MM.1S (cell line): Measurements from ENCODE around the gene CCDC159.

Experiments used
- DNase-seq: peaks from one replicate; pipeline ENCODE4 v3.0.0-alpha.2; 2015
- H2AFZ ChIP-seq: fragments of 300-600 bp; sonication (generic); 2 replicates; pipeline ENCODE4 v1.6.0; 2016; ENCODE audit warnings: antibody characterized with exemption, low read length
- H3F3A ChIP-seq: fragments of 300-600 bp; sonication (generic); 2 replicates; pipeline ENCODE4 v1.6.1; 2016; ENCODE audit warnings: mild to moderate bottlenecking, antibody characterized with exemption, low read length, moderate library complexity, mixed read lengths; ENCODE audit not compliant: insufficient read depth
- H3K27ac ChIP-seq: fragments of 300-600 bp; sonication (generic); 2 replicates; pipeline ENCODE4 v1.5.1; 2016; ENCODE audit warnings: mild to moderate bottlenecking, low read length
- H3K27me3 ChIP-seq: fragments of 300-600 bp; sonication (generic); replicated peaks from 2 replicates; pipeline ENCODE4 v1.6.0; 2016; ENCODE audit warnings: low read length; ENCODE audit not compliant: insufficient read depth
- H3K36me3 ChIP-seq: fragments of 300-600 bp; sonication (generic); replicated peaks from 2 replicates; pipeline ENCODE4 v1.6.1; 2016; ENCODE audit warnings: mild to moderate bottlenecking, low read length, mixed read lengths; ENCODE audit not compliant: insufficient read depth
- H3K4me1 ChIP-seq: fragments of 300-600 bp; sonication (generic); 2 replicates; pipeline ENCODE4 v1.6.1; 2016; ENCODE audit warnings: low read length, mixed read lengths
- H3K4me2 ChIP-seq: fragments of 300-600 bp; sonication (generic); 2 replicates; pipeline ENCODE4 v1.6.0; 2016; ENCODE audit warnings: low read depth, low read length
- H3K4me3 ChIP-seq: fragments of 300-600 bp; sonication (generic); 2 replicates; pipeline ENCODE4 v1.5.1; 2016; ENCODE audit warnings: low read length, mixed read lengths
- H3K79me2 ChIP-seq: fragments of 300-600 bp; sonication (generic); 2 replicates; pipeline ENCODE4 v1.6.1; 2016; ENCODE audit warnings: mixed run types, low read length, mixed read lengths
- H3K9ac ChIP-seq: fragments of 300-600 bp; sonication (generic); 2 replicates; pipeline ENCODE4 v1.6.1; 2016; ENCODE audit warnings: low read length, mixed read lengths
- H3K9me2 ChIP-seq: fragments of 300-600 bp; sonication (generic); replicated peaks from 2 replicates; pipeline ENCODE4 v1.6.1; 2016; ENCODE audit warnings: mild to moderate bottlenecking, low read length, mixed read lengths; ENCODE audit not compliant: insufficient read depth
- H3K9me3 ChIP-seq: fragments of 300-600 bp; sonication (generic); replicated peaks from 2 replicates; pipeline ENCODE4 v1.6.1; 2016; ENCODE audit warnings: mild to moderate bottlenecking, low read length, mixed read lengths; ENCODE audit not compliant: insufficient read depth
- H4K20me1 ChIP-seq: fragments of 300-600 bp; sonication (generic); 2 replicates; pipeline ENCODE4 v1.6.1; 2016; ENCODE audit warnings: mild to moderate bottlenecking, low read length, moderate library complexity, mixed read lengths; ENCODE audit not compliant: insufficient read depth
- EZH2 ChIP-seq: fragments of 300-600 bp; sonication (generic); optimal IDR thresholded peaks from 2 replicates; pipeline ENCODE3; 2017; ENCODE audit warnings: low read depth, mild to moderate bottlenecking, antibody characterized with exemption, low read length, mixed read lengths
- EZH2phosphoT487 ChIP-seq: fragments of 300-600 bp; sonication (generic); IDR thresholded peaks from 2 replicates; pipeline ENCODE4 v1.6.1; 2018; ENCODE audit warnings: antibody characterized with exemption, low read length
- TF ChIP-seq, protein P1 (sequence below): fragments of 300-600 bp; sonication (generic); IDR thresholded peaks from 2 replicates; pipeline ENCODE4 v1.5.1; 2016; ENCODE audit warnings: antibody characterized with exemption, low read length, mixed read lengths

CCDC159 gene

DNA sequence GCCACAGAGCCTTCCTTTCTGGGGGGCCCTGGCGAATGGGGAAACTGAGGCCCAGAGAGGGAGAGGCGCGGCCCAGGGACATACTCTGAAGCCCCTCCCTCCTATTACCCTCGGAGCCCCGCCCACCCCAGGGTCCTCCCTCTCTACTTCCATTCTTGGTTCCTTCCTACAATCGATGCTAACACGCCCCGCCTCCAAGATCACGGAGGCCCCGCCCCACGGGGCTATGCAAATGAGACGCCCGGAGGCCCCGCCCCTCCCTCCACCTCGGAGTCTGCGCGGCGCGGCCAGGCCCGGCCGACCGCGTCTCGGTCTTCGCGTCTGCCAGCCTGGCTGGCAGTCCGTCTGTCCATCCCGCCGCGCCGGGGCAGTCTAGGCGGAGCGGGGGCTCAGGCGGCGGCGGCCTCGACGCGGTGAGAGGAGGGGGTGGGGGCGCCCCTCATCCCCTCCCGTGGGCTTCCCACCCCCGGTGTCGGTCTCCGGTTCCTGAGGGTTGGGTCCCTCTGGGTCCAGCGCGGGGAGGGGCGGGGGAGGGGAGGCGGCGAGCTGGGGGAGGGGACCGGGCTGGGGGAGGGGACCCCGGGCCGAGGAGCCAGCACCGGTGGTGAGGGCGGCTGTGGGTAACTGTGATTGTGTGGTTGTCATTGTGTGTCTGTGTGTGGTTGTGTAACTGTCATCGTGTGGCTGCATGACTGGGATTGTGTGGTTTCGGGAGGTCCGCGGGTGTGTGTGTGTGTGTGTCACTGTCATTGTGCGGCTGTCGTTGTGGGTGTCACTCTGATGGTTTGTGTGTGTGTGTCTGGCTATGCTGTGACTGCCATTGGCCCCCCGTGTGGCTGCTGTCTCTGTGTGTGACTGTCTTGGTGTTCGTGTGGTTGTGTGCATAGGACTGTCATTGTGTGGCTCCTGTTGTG is 9.1 kb downstream of the CCDC159 start, which contains the start of gene PLPPR2:
Gene PLPPR2 (plus strand): TSS at position 273 of the 914 bp plus-strand sequence. CDS start 2,242 bp downstream, outside the sequence.
- Histone ChIP-seq H3K27me3 (peaks cover 31% of the 10 kb centered on the region), H2AFZ (peak within 1 kb of the TSS; percentile 52; the same call in 1 of the 2 replicates), H3K36me3 (no peaks in the 10 kb centered on the region), H3K79me2 (no peaks in the 10 kb centered on the region), H3K4me1 (no peaks in the 10 kb centered on the region), H3K4me2 (peak within 1 kb of the TSS; percentile 68), H3K4me3 (peak within 1 kb of the TSS; percentile 51; the same call in 1 of the 2 replicates), H3K9ac (no peak within 1 kb of the TSS), H3K27ac (no peak within 1 kb of the TSS), H3K9me2 (no peaks in the 10 kb centered on the region), H4K20me1 (no peaks in the 10 kb centered on the region), H3K9me3 (no peaks in the 10 kb centered on the region), H3F3A (no peaks in the 10 kb centered on the region)
- no peak for TF ChIP-seq EZH2
- no peak for TF ChIP-seq EZH2phosphoT487
- TF ChIP-seq, protein P1, sequence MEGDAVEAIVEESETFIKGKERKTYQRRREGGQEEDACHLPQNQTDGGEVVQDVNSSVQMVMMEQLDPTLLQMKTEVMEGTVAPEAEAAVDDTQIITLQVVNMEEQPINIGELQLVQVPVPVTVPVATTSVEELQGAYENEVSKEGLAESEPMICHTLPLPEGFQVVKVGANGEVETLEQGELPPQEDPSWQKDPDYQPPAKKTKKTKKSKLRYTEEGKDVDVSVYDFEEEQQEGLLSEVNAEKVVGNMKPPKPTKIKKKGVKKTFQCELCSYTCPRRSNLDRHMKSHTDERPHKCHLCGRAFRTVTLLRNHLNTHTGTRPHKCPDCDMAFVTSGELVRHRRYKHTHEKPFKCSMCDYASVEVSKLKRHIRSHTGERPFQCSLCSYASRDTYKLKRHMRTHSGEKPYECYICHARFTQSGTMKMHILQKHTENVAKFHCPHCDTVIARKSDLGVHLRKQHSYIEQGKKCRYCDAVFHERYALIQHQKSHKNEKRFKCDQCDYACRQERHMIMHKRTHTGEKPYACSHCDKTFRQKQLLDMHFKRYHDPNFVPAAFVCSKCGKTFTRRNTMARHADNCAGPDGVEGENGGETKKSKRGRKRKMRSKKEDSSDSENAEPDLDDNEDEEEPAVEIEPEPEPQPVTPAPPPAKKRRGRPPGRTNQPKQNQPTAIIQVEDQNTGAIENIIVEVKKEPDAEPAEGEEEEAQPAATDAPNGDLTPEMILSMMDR, result no peak
- DNase-seq, result peak; percentile 88

DNA sequence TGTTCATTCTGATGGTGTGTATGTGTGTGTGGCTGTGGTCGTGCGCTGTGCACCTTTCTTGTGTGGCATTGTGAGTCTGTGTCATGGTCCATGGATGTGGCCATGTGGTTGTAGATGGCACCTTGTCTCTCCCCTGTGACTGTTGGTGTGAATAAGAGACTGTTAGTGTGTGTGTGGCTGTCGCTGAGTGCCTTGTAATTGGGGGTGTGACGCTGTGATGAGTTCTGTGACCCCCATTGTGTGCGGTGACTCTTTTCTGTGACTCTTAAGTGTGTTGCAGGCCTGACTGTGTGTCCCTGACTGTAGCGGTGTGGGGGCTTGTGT is 9.7 kb downstream of the CCDC159 start:
- H3K27me3 ChIP-seq, result peaks cover 31% of the 10 kb centered on the region
- no peaks in the 10 kb centered on the region for H3K9me3 ChIP-seq
- H4K20me1 ChIP-seq, result no peaks in the 10 kb centered on the region
- no peaks in the 10 kb centered on the region for H3F3A ChIP-seq
- no peak overlapping the region; the same call in 1 of the 2 replicates for H3K4me3 ChIP-seq
- H3K4me2 ChIP-seq, result peak overlapping the region; percentile 68
- DNase-seq, result no peak
- no peaks in the 10 kb centered on the region for H3K79me2 ChIP-seq
- no peaks in the 10 kb centered on the region for H3K36me3 ChIP-seq
- no peak overlapping the region for H3K9ac ChIP-seq
- TF ChIP-seq EZH2 (no peak), EZH2phosphoT487 (no peak)
- TF ChIP-seq, protein P1, result no peak
- H3K9me2 ChIP-seq, result no peaks in the 10 kb centered on the region
- H3K4me1 ChIP-seq, result no peaks in the 10 kb centered on the region
- H2AFZ ChIP-seq, result no peak overlapping the region
- H3K27ac ChIP-seq, result no peak overlapping the region

DNA sequence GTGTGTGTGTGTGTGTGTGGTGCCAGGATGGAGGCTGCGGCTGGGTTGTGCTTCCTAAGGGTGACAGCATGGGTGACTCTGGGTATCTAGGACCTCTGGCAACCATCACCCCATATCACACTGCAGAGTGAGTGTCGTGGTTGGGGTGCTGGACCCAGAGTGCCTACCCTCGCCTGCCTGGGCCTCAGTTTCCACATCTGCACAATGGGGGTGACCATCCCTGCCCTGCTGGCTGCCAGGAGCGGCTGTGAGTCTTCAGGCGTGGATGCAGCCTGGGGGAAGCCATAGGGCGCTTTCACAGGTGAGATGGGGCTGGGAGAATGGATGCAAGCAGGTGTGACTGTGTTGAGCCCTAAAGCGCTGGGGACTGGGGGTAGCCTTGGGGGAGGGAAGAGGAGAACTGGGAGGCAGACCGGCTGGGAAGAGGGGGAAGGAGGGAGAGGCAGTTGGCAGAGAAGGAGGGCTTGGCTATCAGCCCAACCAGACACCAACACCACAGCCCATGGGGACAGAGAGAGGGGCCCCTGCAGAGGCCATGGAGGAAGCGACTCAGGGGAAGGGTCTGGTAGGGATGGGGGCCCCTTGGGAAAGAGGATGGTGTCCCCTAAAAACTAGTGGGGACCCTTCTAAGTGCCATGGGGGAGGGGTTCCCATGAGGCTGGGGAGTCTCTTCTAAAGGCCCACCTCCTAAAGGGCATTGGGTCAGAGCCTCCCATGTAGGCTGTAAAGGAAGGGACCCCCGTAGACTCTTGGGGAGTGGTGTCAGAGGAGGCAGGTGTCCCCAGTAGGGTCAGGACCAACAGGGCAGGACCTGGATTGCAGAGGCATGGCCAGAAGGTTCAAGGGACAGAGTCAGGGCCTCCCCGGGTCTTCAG is 10.6 kb downstream of the CCDC159 start:
- H3F3A ChIP-seq, result no peaks in the 10 kb centered on the region
- peaks cover 30% of the 10 kb centered on the region for H3K27me3 ChIP-seq
- no peaks in the 10 kb centered on the region for H3K4me1 ChIP-seq
- TF ChIP-seq EZH2phosphoT487, result no peak
- TF ChIP-seq, protein P1, result no peak
- TF ChIP-seq EZH2, result no peak
- no peak overlapping the region for H3K9ac ChIP-seq
- no peak for DNase-seq
- no peaks in the 10 kb centered on the region for H3K36me3 ChIP-seq
- H3K4me2 ChIP-seq, result no peak overlapping the region
- H3K9me2 ChIP-seq, result no peaks in the 10 kb centered on the region
- no peaks in the 10 kb centered on the region for H3K9me3 ChIP-seq
- H3K27ac ChIP-seq, result no peak overlapping the region
- H4K20me1 ChIP-seq, result no peaks in the 10 kb centered on the region
- no peak overlapping the region for H2AFZ ChIP-seq
- H3K79me2 ChIP-seq, result no peaks in the 10 kb centered on the region
- no peak overlapping the region for H3K4me3 ChIP-seq
